ENCODE data around the gene VPS13C.

Gene VPS13C

DNA sequence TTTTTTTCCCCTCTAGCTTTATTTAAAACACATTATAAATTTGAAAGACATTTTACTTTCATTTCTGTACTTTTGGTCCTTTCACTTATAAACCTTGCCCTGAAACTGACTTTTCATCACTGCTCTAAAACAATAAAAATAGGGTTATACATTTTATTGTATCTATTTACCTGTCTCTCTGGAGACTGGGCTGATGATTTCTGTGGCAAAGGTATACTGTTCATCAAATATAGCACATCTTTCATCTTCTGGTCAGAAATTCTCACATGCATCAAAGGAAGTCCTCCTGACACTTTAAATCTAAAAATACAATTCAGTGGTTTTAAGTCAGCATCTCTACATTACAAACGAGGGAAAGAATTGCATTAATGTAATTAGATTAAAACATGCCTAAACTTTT, 86.1 kb downstream of the VPS13C start:
- ChIA-PET CTCF (interaction anchor here (1.2 kb wide), 1 partner anchor 10 kb away, joined by 4 read pairs; no protein-coding TSS in a partner anchor), POLR2A (no interaction called here)
- no peak for DNase-seq (ENCODE audit: extremely low spot score)
- TF ChIP-seq, protein P1, sequence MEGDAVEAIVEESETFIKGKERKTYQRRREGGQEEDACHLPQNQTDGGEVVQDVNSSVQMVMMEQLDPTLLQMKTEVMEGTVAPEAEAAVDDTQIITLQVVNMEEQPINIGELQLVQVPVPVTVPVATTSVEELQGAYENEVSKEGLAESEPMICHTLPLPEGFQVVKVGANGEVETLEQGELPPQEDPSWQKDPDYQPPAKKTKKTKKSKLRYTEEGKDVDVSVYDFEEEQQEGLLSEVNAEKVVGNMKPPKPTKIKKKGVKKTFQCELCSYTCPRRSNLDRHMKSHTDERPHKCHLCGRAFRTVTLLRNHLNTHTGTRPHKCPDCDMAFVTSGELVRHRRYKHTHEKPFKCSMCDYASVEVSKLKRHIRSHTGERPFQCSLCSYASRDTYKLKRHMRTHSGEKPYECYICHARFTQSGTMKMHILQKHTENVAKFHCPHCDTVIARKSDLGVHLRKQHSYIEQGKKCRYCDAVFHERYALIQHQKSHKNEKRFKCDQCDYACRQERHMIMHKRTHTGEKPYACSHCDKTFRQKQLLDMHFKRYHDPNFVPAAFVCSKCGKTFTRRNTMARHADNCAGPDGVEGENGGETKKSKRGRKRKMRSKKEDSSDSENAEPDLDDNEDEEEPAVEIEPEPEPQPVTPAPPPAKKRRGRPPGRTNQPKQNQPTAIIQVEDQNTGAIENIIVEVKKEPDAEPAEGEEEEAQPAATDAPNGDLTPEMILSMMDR (IDR thresholded peaks at IDR 0.05; ENCODE audit: control extremely low read depth, extremely low read depth, low read depth, missing control alignments) = no peak

DNA sequence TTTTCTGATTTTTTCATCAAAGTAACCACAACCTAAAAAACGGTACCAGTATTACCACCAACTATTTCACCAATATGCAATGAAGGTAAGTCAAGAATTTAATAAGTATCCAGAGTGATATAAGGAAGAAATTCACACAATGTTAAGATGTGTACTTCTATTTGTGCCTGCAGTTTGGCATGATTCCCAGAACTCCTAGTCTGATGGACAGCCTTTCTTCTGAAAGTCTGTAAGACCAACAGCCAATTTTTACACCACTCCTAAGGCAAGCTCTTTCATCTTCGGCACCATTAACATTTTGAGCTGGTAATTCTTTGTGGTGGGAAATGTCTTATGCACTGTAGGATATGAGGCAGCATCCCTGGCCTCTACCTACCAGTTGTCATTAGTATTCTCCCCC, 108.3 kb downstream of the VPS13C start:
- ChIA-PET CTCF (no interaction called here), POLR2A (no interaction called here)
- TF ChIP-seq, protein P1 (IDR thresholded peaks at IDR 0.05; ENCODE audit: control extremely low read depth, extremely low read depth, low read depth, missing control alignments) = no peak
- no peak for DNase-seq (ENCODE audit: extremely low spot score)

DNA sequence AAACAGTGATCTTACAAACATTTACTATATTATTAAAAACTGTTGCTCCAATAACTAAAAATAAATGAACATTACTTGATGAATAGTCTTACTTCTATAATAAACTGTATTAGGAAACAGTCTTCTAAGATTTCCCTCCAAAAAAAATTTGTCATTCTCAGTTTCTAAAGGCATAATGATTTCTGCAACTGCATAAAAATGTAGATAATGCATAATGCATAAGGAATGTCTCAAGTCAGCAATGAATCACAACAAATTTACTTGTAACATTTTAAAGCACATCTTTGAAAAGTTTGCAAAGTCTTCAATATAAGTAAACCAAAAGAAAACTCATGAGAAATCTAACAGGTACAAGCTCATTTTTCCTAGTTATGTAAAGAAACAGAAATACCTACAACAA, 113.5 kb downstream of the VPS13C start:
- ChIA-PET POLR2A (no interaction called here), CTCF (no interaction called here)
- TF ChIP-seq, protein P1 (IDR thresholded peaks at IDR 0.05; ENCODE audit: control extremely low read depth, extremely low read depth, low read depth, missing control alignments) = no peak
- no peak for DNase-seq (ENCODE audit: extremely low spot score)

DNA sequence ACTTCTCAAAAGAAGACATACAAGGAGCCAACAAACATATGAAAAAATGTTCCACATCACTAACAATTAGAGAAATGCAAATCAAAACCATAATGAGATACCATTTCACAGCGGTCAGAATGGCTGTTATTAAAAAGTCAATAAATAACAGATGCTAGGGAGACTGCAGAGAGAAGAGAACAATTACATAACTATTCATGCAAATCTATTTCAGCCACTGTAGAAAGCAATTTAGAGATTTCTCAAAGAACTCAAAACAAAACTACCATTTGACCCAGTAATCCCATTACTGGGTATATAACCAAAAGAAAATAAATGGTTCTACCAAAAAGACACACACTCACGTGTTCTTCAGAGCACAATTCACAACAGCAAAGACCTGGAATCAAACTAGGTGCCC, 116.3 kb downstream of the VPS13C start:
- CTCF ChIA-PET = interaction anchor here (1.7 kb wide), 1 partner anchor 117 kb away, joined by 4 read pairs; the partner anchor contains the start of gene VPS13C
- POLR2A ChIA-PET = no interaction called here
- TF ChIP-seq, protein P1 (IDR thresholded peaks at IDR 0.05; ENCODE audit: control extremely low read depth, extremely low read depth, low read depth, missing control alignments) = no peak
- no peak for DNase-seq (ENCODE audit: extremely low spot score)

DNA sequence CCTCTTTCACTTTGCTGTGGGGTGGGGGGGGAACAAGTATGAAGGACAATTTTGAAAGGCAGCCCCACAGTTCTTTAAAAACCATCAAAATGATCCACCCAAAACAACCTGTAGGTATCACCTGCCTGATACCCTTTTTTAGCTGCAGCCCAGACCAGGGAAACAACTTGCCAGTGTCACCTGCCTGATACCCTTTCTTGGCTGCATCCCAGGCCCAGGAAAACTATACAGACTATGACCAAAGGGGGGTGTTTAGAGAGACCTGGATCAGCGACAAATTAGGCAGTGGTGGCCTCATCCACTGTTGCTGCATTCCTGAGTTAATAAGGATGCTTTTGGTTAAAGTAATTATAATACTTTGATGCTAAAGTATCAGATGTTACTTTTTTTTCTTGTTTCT, 122.0 kb downstream of the VPS13C start:
- TF ChIP-seq, protein P1 (IDR thresholded peaks at IDR 0.05; ENCODE audit: control extremely low read depth, extremely low read depth, low read depth, missing control alignments) = no peak
- no peak for DNase-seq (ENCODE audit: extremely low spot score)
- POLR2A ChIA-PET = no interaction called here
- CTCF ChIA-PET = no interaction called here

DNA sequence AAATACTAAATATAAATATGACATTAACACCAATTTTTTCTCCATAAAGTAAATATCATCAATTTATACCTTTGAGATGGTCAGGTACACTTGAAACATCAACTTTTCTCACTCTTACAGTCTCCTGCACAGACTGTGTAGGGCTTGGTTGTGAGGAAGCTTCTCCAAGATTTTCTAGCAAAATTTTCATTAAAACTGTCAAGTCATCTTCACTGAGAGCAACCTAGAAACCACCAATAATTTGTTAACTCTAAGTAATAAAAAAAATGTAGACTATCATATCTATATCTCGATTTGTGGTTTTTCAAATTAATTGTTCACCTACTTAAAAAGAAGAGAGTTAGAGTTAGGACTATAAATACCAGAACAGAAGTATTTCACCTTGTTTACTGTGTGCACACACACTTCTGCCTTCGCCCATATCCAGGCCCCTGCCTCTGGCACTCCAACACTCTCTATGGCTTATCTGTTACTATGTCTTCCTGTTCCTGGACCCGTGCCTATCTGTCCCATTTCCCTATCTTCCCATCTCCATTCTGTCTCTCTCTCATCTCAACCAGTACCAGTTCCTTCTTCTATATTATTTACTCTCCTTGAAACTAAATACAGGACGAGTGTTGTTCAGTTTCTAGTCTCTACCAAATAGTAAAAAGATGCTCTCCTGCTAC, 123.6 kb downstream of the VPS13C start:
- ChIA-PET POLR2A (no interaction called here), CTCF (no interaction called here)
- TF ChIP-seq, protein P1 (IDR thresholded peaks at IDR 0.05; ENCODE audit: control extremely low read depth, extremely low read depth, low read depth, missing control alignments) = no peak
- no peak for DNase-seq (ENCODE audit: extremely low spot score)
